Retinal pigment epithelial cell (primary cell): ENCODE data around the gene DGLUCY.

Experiments used
- DNase-seq: peaks from one replicate; pipeline ENCODE4 v3.0.0-alpha.2; 2010; ENCODE audit warnings: low read depth
- H3K4me3 ChIP-seq: 2 replicates; pipeline ENCODE4 v1.5.1; 2011; ENCODE audit warnings: mild to moderate bottlenecking, low read length, control low read depth, moderate library complexity
- CTCF ChIP-seq: conservative IDR thresholded peaks from 2 replicates; pipeline ENCODE4 v1.5.1; 2011; ENCODE audit warnings: low read depth, low read length, control low read depth, inconsistent platforms

Gene DGLUCY

DNA sequence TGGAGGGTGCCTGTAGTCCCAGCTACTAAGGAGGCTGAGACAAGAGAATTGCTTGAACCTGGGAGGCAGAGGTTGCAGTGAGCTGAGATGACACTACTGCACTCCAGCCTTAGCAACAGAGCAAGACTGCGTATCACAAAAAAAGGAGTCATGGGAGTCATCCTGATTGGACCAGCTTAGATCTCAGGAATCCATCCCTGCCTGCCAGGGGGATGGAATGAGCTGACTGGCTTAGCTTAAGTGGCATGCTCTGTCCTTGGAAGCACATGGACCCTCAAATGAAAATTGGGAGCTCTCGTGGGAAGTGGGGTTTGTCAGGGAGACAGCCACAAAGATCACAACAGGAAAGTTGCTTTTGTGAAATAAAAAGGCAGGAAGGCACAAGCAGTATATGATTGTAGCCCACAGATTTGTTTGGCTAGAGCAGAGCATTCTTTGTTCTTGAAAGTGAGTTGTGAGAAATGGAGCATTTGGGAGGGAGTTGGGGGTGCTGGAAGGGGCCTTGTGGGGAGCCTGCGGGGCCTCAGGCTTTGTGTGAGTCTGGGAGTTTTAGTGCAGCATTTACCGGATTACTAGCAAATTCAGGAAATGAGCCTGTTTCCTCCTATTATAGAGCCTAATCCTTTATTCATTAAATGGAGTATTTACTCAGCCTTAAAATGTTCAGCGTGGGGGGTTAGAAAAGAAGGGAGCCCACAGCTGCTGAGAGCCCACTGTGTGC lies 30.7 kb downstream of the DGLUCY start:
- peak; percentile 35 for DNase-seq
- no peak overlapping the region for H3K4me3 ChIP-seq
- TF ChIP-seq CTCF = no peak

GRCh38 chr14:91145391-91146160 lies 31.7 kb downstream of the DGLUCY start:
- H3K4me3 ChIP-seq = no peak overlapping the region
- DNase-seq = no peak
- TF ChIP-seq CTCF = no peak

- no peak overlapping the region for H3K4me3 ChIP-seq
- no peak for TF ChIP-seq CTCF
- DNase-seq = no peak
Measured at GRCh38 chr14:91146661-91147060, 32.8 kb downstream of the DGLUCY start.

DNA sequence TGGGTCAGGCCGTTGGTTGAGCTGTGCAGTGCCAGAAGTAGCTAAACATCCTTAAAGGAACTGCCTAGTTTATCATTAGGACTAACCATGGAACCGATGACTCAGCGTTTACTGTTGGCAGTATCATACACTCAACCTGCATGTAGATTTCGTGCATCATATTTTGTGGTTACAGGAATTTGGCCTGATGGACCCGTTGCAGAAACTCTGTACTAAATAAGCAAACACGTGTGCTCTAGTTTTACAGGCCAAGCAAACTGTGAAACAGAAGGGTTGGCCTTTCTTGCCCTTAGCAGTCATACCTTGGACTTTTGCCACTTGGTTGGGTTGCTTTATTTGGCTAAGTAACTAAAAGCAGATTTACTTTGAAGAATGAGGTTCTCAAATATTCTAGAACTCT lies 35.6 kb downstream of the DGLUCY start:
- DNase-seq = peak; percentile 89
- TF ChIP-seq CTCF = no peak
- H3K4me3 ChIP-seq = no peak overlapping the region

DNA sequence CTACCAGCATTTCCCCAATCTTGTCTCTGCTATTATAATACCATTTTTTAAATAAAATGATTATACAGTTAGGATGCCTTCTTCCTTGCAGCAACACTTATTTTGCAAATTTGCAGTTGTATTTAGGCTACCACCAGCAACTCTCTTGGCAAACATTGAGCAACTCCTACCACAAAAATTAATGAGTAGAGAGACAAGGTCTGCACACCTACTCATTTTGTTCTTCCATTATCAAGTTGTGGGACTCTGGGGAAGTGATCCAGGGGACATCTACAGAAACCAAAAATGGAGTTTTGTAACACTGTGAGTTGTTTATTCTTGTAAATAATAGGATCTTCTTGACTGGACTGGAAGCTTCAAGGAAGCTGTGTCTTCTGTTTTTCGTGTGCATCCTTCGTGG lies 38.6 kb downstream of the DGLUCY start:
- no peak for DNase-seq
- TF ChIP-seq CTCF = no peak
- H3K4me3 ChIP-seq = no peak overlapping the region

GRCh38 chr14:91153360-91153759 lies 39.5 kb downstream of the DGLUCY start:
- no peak overlapping the region for H3K4me3 ChIP-seq
- no peak for DNase-seq
- no peak for TF ChIP-seq CTCF
